ENCODE data around the gene BOC.

Gene BOC

GRCh38 chr3:113253702-113254101 lies 42.3 kb downstream of the BOC start:
- Histone ChIP-seq H3K4me2 (ENCODE audit: insufficient read depth, low read length) (no peak overlapping the region), H3K9me3 (ENCODE audit: insufficient read depth, low read length, severe bottlenecking) (no peaks in the 10 kb centered on the region), H3K27ac (ENCODE audit: low read length) (no peak overlapping the region), H3K4me3 (ENCODE audit: low read depth in 1 of 2, low read length in 2 of 2) (no peak overlapping the region), H3K79me2 (ENCODE audit: insufficient read depth, low read length) (no peaks in the 10 kb centered on the region), H2AFZ (ENCODE audit: low read depth, low read length) (no peak overlapping the region), H3K36me3 (ENCODE audit: insufficient read depth, low read length) (no peaks in the 10 kb centered on the region), H4K20me1 (ENCODE audit: insufficient read depth, low read length) (no peaks in the 10 kb centered on the region), H3K27me3 (ENCODE audit: insufficient read depth, low read length, poor library complexity) (no peaks in the 10 kb centered on the region), H3K4me1 (ENCODE audit: insufficient read depth, low read length) (no peaks in the 10 kb centered on the region), H3K9ac (ENCODE audit: low read depth, low read length) (no peak overlapping the region)
- TF ChIP-seq EZH2 (IDR thresholded peaks at IDR 0.05; ENCODE audit: borderline replicate concordance, low read depth, low read length, severe bottlenecking) (no peak), CTCF (IDR thresholded peaks at IDR 0.05; ENCODE audit: borderline replicate concordance, extremely low read depth, low read length, poor library complexity, severe bottlenecking) (no peak)
- DNase-seq (no peak), ATAC-seq (ENCODE audit: insufficient read depth, low read depth) (no peak)

- Histone ChIP-seq H3K27me3 (ENCODE audit: insufficient read depth, low read length, poor library complexity) (no peaks in the 10 kb centered on the region), H3K79me2 (ENCODE audit: insufficient read depth, low read length) (no peaks in the 10 kb centered on the region), H3K36me3 (ENCODE audit: insufficient read depth, low read length) (no peaks in the 10 kb centered on the region), H2AFZ (ENCODE audit: low read depth, low read length) (no peak overlapping the region), H3K9ac (ENCODE audit: low read depth, low read length) (no peak overlapping the region), H3K4me3 (ENCODE audit: low read depth in 1 of 2, low read length in 2 of 2) (no peak overlapping the region), H3K4me2 (ENCODE audit: insufficient read depth, low read length) (no peak overlapping the region), H3K27ac (ENCODE audit: low read length) (no peak overlapping the region), H4K20me1 (ENCODE audit: insufficient read depth, low read length) (no peaks in the 10 kb centered on the region), H3K9me3 (ENCODE audit: insufficient read depth, low read length, severe bottlenecking) (no peaks in the 10 kb centered on the region), H3K4me1 (ENCODE audit: insufficient read depth, low read length) (no peaks in the 10 kb centered on the region)
- ATAC-seq (ENCODE audit: insufficient read depth, low read depth) (no peak), DNase-seq (no peak)
- TF ChIP-seq CTCF (IDR thresholded peaks at IDR 0.05; ENCODE audit: borderline replicate concordance, extremely low read depth, low read length, poor library complexity, severe bottlenecking) (no peak), EZH2 (IDR thresholded peaks at IDR 0.05; ENCODE audit: borderline replicate concordance, low read depth, low read length, severe bottlenecking) (no peak)
These were observed 43.0 kb downstream of the BOC start for GRCh38 chr3:113254171-113254947.

- Histone ChIP-seq H3K9ac (ENCODE audit: low read depth, low read length) (no peak overlapping the region), H3K27ac (ENCODE audit: low read length) (no peak overlapping the region), H4K20me1 (ENCODE audit: insufficient read depth, low read length) (no peaks in the 10 kb centered on the region), H3K36me3 (ENCODE audit: insufficient read depth, low read length) (no peaks in the 10 kb centered on the region), H3K4me2 (ENCODE audit: insufficient read depth, low read length) (no peak overlapping the region), H3K27me3 (ENCODE audit: insufficient read depth, low read length, poor library complexity) (peaks cover under 1% of the 10 kb centered on the region), H3K9me3 (ENCODE audit: insufficient read depth, low read length, severe bottlenecking) (no peaks in the 10 kb centered on the region), H3K79me2 (ENCODE audit: insufficient read depth, low read length) (no peaks in the 10 kb centered on the region), H3K4me1 (ENCODE audit: insufficient read depth, low read length) (no peaks in the 10 kb centered on the region), H3K4me3 (ENCODE audit: low read depth in 1 of 2, low read length in 2 of 2) (no peak overlapping the region), H2AFZ (ENCODE audit: low read depth, low read length) (no peak overlapping the region)
- ATAC-seq (ENCODE audit: insufficient read depth, low read depth) (no peak), DNase-seq (no peak)
- TF ChIP-seq CTCF (IDR thresholded peaks at IDR 0.05; ENCODE audit: borderline replicate concordance, extremely low read depth, low read length, poor library complexity, severe bottlenecking) (no peak), EZH2 (IDR thresholded peaks at IDR 0.05; ENCODE audit: borderline replicate concordance, low read depth, low read length, severe bottlenecking) (no peak)
These were observed 43.9 kb downstream of the BOC start for GRCh38 chr3:113255100-113255853.
